ENCODE results near the gene PTBP1.

- TF ChIP-seq CTCF (IDR thresholded peaks at IDR 0.05; ENCODE audit: low read length) (no peak), EZH2 (IDR thresholded peaks at IDR 0.05; ENCODE audit: borderline replicate concordance, low read length) (no peak)
These were observed 47.3 kb downstream of the PTBP1 start for GRCh38 chr19:844546-844971.
